Measurements from ENCODE around the gene RRM1.

Gene RRM1

GRCh38 chr11:4186464-4187054 is 92.0 kb downstream of the RRM1 start:
- DNase-seq: no peak
- Mint-ChIP-seq H3K27me3 (ENCODE audit: low read depth, poor library complexity) (peaks cover 23% of the 10 kb centered on the region), H3K36me3 (ENCODE audit: low read depth) (no peaks in the 10 kb centered on the region), H3K4me3 (peak overlapping the region; percentile 83), H3K27ac (no peak overlapping the region), H3K9me3 (no peaks in the 10 kb centered on the region), H3K4me1 (peaks cover 3% of the 10 kb centered on the region)
- no peak for TF ChIP-seq CTCF (IDR thresholded peaks at IDR 0.05)

- H3K27ac Mint-ChIP-seq: no peak overlapping the region
- peak; percentile 96 for TF ChIP-seq CTCF (IDR thresholded peaks at IDR 0.05)
- no peaks in the 10 kb centered on the region for H3K36me3 Mint-ChIP-seq (ENCODE audit: low read depth)
- peak overlapping the region; percentile 83 for H3K4me3 Mint-ChIP-seq
- no peaks in the 10 kb centered on the region for H3K4me1 Mint-ChIP-seq
- peaks cover 25% of the 10 kb centered on the region for H3K27me3 Mint-ChIP-seq (ENCODE audit: low read depth, poor library complexity)
- DNase-seq: peak; percentile 96
- no peaks in the 10 kb centered on the region for H3K9me3 Mint-ChIP-seq
These were observed 92.7 kb downstream of the RRM1 start for GRCh38 chr11:4187055-4187988.

Data from nephron progenitor cell (in vitro differentiated cells).